ENCODE results near the gene IL16.

The IL16 gene

GRCh38 chr15:81274931-81275707 lies 78.4 kb downstream of the IL16 start:
- TF ChIP-seq CTCF (IDR thresholded peaks at IDR 0.05), result peak; percentile 65
- TF ChIP-seq ZFX (IDR thresholded peaks at IDR 0.05; ENCODE audit: borderline replicate concordance), result no peak
- H3K27ac ChIP-seq, result no peak overlapping the region

DNA sequence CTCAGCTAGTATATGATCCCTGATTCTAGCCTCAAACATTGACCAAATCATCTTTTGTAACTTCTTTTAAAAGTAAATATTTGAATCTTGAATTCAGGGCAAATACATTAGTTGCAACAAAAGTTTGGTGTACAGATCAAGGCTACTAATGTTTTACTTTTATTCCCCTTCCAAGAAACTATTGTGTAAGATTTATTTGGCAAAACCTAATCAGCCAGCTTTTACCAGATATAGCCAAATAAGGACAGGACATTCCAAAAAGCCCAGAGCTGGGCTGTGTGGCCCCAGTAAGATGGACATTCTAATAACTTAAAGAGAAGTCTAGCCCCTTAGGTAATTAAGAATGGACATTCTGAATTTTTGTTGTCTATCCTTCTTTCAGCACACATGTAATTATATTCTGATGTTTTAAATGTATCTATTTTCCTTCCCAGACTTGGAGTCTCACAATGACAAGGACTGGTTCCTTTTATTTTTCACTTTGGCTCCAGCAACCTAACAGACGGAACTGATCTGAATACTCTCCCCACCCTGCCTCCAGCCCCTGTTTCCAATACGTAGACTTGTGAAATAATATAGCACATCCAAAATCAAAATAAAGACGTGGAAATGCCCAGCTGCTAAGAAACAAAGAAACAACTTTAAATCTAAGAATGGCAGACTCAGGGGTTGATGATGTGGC lies 79.2 kb downstream of the IL16 start:
- TF ChIP-seq CTCF (IDR thresholded peaks at IDR 0.05) (no peak), ZFX (IDR thresholded peaks at IDR 0.05; ENCODE audit: borderline replicate concordance) (no peak)
- no peak overlapping the region for H3K27ac ChIP-seq

- TF ChIP-seq ZFX (IDR thresholded peaks at IDR 0.05; ENCODE audit: borderline replicate concordance) (no peak), CTCF (IDR thresholded peaks at IDR 0.05) (no peak)
- H3K27ac ChIP-seq, result no peak overlapping the region
Measured at GRCh38 chr15:81276967-81277366, 80.3 kb downstream of the IL16 start.

GRCh38 chr15:81277851-81278250 lies 81.2 kb downstream of the IL16 start:
- H3K27ac ChIP-seq, result no peak overlapping the region
- TF ChIP-seq CTCF (IDR thresholded peaks at IDR 0.05), result no peak
- TF ChIP-seq ZFX (IDR thresholded peaks at IDR 0.05; ENCODE audit: borderline replicate concordance), result no peak

- TF ChIP-seq ZFX (IDR thresholded peaks at IDR 0.05; ENCODE audit: borderline replicate concordance) (no peak), CTCF (IDR thresholded peaks at IDR 0.05) (no peak)
Measured at GRCh38 chr15:81278306-81279029, 81.8 kb downstream of the IL16 start.

DNA sequence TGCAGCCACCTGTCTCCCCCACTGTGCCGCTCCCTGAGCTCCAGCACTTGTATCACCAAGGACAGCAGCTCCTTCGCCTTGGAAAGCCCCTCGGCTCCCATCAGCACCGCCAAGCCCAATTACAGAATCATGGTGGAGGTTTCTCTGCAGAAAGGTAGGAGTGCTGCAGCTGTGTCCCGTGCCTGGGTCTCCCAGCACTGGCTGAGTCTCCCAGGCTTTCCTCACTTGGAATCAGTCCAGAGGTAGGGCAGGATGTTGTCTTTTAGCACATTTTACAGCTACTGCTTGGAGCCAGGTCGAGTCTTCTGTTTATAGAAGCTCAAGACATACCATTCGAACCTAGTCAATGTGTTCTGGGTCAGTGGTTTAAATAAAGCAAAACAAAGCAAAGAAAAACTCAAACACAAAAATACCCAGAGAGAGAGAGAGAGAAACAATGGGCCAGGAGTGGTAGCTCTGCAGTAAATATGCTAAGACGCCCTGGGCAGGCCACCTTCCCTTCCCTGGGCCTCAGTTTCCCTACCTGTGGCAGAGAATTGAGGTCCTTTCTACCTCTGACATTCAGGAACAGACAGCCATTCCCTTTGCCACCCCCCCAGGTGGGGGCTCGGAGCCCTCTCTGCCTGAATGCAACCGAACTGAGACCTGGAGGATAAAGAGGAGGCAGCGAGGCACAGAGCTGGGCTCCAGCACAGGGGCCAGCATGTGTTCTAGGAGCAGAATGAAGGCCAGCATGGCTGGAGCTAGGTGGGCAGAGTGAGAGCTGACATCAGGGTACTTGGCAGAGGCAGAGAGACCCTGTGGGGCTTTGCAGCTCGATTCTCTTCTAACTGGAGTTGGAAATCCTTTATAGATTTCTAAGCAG lies 83.2 kb downstream of the IL16 start:
- H3K27ac ChIP-seq, result no peak overlapping the region
- TF ChIP-seq CTCF (IDR thresholded peaks at IDR 0.05) (no peak), ZFX (IDR thresholded peaks at IDR 0.05; ENCODE audit: borderline replicate concordance) (no peak)

More at GRCh38 chr15:81278306-81279029, 81.8 kb downstream of the IL16 start:
- H3K27ac ChIP-seq, result no peak overlapping the region

Measured in 22Rv1 (cell line).